HFF-Myc (cell line): ENCODE results near the gene RARS2.

Experiments
- DNase-seq: peaks from one replicate; pipeline ENCODE4 v3.0.0-alpha.2; 2011; ENCODE audit warnings: low read depth; ENCODE audit errors: extremely low read depth
- H3K4me3 ChIP-seq: replicated peaks from 2 replicates; pipeline ENCODE4 v1.5.1; 2011; ENCODE audit warnings: low read depth, mild to moderate bottlenecking, control low read depth, low read length
- TF ChIP-seq, protein P1 (sequence below): IDR thresholded peaks from 2 replicates; pipeline ENCODE4 v1.5.1; 2012; ENCODE audit warnings: mild to moderate bottlenecking, low read depth, low read length, control low read depth; ENCODE audit errors: missing control alignments

Gene RARS2

GRCh38 chr6:87561017-87561416 is 28.8 kb downstream of the RARS2 start:
- TF ChIP-seq, protein P1, sequence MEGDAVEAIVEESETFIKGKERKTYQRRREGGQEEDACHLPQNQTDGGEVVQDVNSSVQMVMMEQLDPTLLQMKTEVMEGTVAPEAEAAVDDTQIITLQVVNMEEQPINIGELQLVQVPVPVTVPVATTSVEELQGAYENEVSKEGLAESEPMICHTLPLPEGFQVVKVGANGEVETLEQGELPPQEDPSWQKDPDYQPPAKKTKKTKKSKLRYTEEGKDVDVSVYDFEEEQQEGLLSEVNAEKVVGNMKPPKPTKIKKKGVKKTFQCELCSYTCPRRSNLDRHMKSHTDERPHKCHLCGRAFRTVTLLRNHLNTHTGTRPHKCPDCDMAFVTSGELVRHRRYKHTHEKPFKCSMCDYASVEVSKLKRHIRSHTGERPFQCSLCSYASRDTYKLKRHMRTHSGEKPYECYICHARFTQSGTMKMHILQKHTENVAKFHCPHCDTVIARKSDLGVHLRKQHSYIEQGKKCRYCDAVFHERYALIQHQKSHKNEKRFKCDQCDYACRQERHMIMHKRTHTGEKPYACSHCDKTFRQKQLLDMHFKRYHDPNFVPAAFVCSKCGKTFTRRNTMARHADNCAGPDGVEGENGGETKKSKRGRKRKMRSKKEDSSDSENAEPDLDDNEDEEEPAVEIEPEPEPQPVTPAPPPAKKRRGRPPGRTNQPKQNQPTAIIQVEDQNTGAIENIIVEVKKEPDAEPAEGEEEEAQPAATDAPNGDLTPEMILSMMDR = no peak
- DNase-seq = no peak
- H3K4me3 ChIP-seq = no peak overlapping the region

DNA sequence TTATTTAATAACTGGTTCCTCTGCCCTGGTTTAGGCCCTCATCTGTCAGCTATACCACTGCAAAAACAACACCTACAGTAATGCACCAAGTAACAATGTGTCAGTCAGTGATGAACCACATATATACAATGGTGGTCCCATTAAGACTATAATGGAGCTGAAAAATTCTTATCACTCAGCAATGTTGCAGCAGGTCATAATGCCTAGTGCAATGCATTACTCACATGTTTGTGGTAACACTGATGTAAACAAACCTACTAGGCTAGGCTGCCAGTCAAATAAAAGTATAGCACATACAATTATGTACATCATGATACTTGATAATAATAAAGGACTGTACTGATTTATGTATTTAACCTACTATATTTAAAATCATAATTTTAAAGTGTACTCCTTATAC is 31.3 kb downstream of the RARS2 start:
- no peak overlapping the region for H3K4me3 ChIP-seq
- no peak for DNase-seq
- TF ChIP-seq, protein P1 = no peak

DNA sequence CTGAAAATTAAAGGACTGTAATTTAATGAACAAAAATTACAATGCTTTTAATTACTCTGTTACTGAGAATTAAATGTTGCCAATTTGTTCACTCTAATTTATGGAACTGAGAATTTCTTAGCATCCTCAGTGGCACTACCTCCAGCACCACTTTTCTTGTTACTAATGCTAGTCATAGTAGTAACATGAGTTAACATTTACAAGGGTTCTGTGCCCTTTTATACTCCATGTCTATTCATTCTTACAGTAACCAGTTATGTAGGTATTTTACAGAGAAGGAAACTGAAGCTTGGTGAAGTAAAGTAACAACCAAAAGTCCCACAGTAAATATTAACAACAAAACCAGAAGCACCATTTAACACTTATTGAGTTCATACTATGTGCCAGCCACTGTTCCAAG is 34.3 kb downstream of the RARS2 start:
- DNase-seq = no peak
- TF ChIP-seq, protein P1 = no peak
- no peak overlapping the region for H3K4me3 ChIP-seq

GRCh38 chr6:87553159-87553765 is 36.5 kb downstream of the RARS2 start:
- DNase-seq = no peak
- no peak overlapping the region for H3K4me3 ChIP-seq
- TF ChIP-seq, protein P1 = no peak

DNA sequence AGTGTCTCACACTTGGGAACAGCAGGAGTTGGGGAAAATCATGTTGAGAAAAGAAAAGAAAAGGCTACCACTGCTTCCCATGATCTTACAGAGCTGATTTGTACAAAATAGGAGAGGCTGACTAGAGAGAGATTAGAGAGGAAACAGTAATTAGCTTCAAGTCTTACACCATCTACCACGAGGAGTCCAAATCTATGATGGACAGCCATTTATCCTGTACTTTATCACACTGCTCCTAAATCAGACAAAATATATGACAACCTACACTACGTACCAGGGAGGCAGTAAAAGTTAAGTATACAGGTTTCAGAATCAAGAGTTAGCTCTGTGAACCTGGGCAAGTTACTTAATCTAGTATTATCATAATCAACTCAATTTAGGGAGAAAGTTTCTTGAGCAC is 38.0 kb downstream of the RARS2 start:
- H3K4me3 ChIP-seq = no peak overlapping the region
- DNase-seq = no peak
- TF ChIP-seq, protein P1 = no peak

DNA sequence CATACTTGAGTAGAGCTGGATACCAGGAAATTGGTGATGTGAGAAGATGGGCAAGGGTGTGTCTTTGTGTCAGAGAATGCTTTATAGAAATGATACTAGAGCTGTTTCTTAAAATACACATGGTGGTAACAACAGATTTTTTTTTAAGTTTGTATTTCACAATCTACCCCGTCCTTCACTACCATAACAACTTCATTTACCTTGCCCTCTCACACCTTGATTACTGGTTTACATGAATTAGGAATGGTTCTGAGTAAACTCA is 45.4 kb downstream of the RARS2 start:
- DNase-seq = no peak
- TF ChIP-seq, protein P1 = no peak

More for the DNA sequence above, 45.4 kb downstream of the RARS2 start:
- H3K4me3 ChIP-seq = no peak overlapping the region
